Neural cell (in vitro differentiated cells): ENCODE data around the gene HMGXB4.

ENCODE experiments used
- CTCF ChIP-seq: fragments of 450-650 bp; IDR thresholded peaks from 2 replicates; pipeline ENCODE4 v1.5.1; 2014; ENCODE audit warnings: antibody characterized with exemption, mild to moderate bottlenecking, moderate library complexity; ENCODE audit not compliant: poor library complexity, severe bottlenecking
- REST ChIP-seq: IDR thresholded peaks from 2 replicates; pipeline ENCODE4 v1.6.1; 2012; ENCODE audit warnings: borderline replicate concordance
- TAF1 ChIP-seq: IDR thresholded peaks from 2 replicates; pipeline ENCODE4 v1.6.1; 2012; ENCODE audit warnings: low read depth

GRCh38 chr22:35274154-35274871, 17.0 kb downstream of the HMGXB4 start:
- no peak for TF ChIP-seq REST
- TF ChIP-seq TAF1: no peak
- no peak for TF ChIP-seq CTCF
